ENCODE data around the gene HEPACAM. TPM values are rescaled to one million over a fixed set of nuclear protein-coding genes. Genes with fewer than 3 reads are reported as not detected.

Gene HEPACAM
- total and polyA plus RNA-seq, 3 donors from 2014 or later: 0.24 to 0.75 (median 0.25) TPM

DNA sequence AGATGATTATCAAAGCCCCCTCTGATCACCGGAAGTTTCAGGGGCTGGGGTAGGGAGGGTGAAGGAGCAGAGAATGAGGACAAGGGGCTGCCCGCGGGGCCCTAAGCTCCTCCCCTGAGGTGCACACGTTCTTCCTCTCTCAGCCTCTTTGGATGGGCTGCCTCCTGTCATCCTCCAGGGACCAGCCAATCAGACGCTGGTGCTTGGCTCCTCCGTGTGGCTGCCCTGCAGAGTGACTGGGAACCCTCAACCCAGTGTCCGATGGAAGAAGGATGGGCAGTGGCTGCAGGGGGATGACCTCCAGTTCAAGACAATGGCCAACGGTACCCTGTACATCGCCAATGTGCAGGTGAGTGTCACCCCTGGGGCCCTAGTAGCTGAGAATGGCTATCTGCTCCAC is 63.1 kb downstream of the HEPACAM start:
- Histone ChIP-seq H3K9me3 (no peaks in the 10 kb centered on the region), H3K36me3 (ENCODE audit: low read depth, missing control alignments) (no peaks in the 10 kb centered on the region), H3K4me3 (no peak overlapping the region), H3K27ac (no peak overlapping the region), H3K27me3 (no peaks in the 10 kb centered on the region), H3K4me1 (peaks cover 11% of the 10 kb centered on the region)
- TF ChIP-seq POLR2A (IDR thresholded peaks at IDR 0.05): no peak
- no peak for TF ChIP-seq CTCF (IDR thresholded peaks at IDR 0.05)
- DNase-seq: no peak
- 22 to 33% methylated on average over 7 to 9 of the region's 9 CpGs for WGBS, 2 donors
- intact Hi-C loops (cut with DNase I; ENCODE audit: low total_unique reads): no loop called here

DNA sequence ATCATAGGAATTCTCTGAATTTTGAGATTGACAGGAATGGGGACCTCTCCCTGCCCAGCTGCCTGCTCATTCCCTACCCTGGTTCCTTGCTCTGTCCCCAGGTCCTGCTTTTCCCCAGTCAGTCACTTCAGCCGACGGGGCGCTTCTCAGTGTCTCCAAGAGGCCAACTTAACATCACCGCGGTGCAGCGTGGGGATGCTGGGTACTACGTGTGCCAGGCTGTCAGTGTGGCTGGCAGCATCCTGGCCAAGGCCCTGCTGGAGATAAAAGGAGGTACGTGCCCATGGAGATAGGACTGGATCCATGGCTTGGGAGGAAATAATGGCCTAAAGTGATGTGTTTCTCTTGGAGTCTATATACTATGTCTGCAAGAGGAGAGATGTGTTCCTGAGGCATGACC is 63.6 kb downstream of the HEPACAM start:
- Histone ChIP-seq H3K4me3 (no peak overlapping the region), H3K36me3 (ENCODE audit: low read depth, missing control alignments) (no peaks in the 10 kb centered on the region), H3K27ac (no peak overlapping the region), H3K4me1 (peaks cover 10% of the 10 kb centered on the region), H3K27me3 (no peaks in the 10 kb centered on the region), H3K9me3 (no peaks in the 10 kb centered on the region)
- DNase-seq: no peak
- whole genome bisulfite sequencing, 2 donors: 49 to 61% methylated on average over 8 of the region's 8 CpGs
- TF ChIP-seq CTCF (IDR thresholded peaks at IDR 0.05) (no peak), POLR2A (IDR thresholded peaks at IDR 0.05) (no peak)
- intact Hi-C loops (cut with DNase I; ENCODE audit: low total_unique reads): no loop called here

DNA sequence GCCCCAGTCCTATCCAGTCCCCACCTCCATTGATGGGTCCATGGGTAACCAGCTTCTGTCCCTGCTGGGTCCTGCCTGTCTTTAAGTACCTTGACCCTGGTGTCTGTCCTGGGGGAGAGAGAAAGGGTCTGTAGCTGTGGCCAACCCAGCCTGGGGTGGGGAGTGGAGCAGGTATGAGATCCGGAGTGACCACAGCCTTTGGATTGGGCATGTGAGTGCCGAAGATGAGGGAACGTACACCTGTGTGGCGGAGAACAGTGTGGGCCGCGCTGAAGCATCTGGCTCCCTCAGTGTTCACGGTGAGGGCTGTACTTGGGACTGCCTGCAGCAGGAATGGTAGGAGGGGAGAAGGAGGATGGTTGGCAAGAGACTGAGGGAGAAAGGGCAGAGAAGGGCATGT is 65.4 kb downstream of the HEPACAM start:
- H3K27me3 ChIP-seq: no peaks in the 10 kb centered on the region
- 57 to 64% methylated on average over 7 of the region's 7 CpGs for WGBS, 2 donors

GRCh38 chr11:124869856-124870387 is 65.9 kb downstream of the HEPACAM start:
- Histone ChIP-seq H3K4me3 (no peak overlapping the region), H3K27me3 (no peaks in the 10 kb centered on the region), H3K27ac (no peak overlapping the region), H3K36me3 (ENCODE audit: low read depth, missing control alignments) (no peaks in the 10 kb centered on the region), H3K4me1 (peaks cover 17% of the 10 kb centered on the region), H3K9me3 (no peaks in the 10 kb centered on the region)
- intact Hi-C loops (cut with DNase I; ENCODE audit: low total_unique reads): no loop called here
- TF ChIP-seq POLR2A (IDR thresholded peaks at IDR 0.05) (no peak), CTCF (IDR thresholded peaks at IDR 0.05) (no peak)
- WGBS, 2 donors: 39 to 53% methylated on average over 9 to 14 of the region's 14 CpGs
- DNase-seq: no peak

More for the DNA sequence above, 65.4 kb downstream of the HEPACAM start:
- TF ChIP-seq POLR2A (IDR thresholded peaks at IDR 0.05) (no peak), CTCF (IDR thresholded peaks at IDR 0.05) (no peak)
- no peak overlapping the region for H3K4me3 ChIP-seq
- no peak for DNase-seq
- H3K9me3 ChIP-seq: no peaks in the 10 kb centered on the region
- H3K27ac ChIP-seq: no peak overlapping the region
- H3K36me3 ChIP-seq (ENCODE audit: low read depth, missing control alignments): no peaks in the 10 kb centered on the region
- intact Hi-C loops (cut with DNase I; ENCODE audit: low total_unique reads): no loop called here
- H3K4me1 ChIP-seq: peaks cover 12% of the 10 kb centered on the region

DNA sequence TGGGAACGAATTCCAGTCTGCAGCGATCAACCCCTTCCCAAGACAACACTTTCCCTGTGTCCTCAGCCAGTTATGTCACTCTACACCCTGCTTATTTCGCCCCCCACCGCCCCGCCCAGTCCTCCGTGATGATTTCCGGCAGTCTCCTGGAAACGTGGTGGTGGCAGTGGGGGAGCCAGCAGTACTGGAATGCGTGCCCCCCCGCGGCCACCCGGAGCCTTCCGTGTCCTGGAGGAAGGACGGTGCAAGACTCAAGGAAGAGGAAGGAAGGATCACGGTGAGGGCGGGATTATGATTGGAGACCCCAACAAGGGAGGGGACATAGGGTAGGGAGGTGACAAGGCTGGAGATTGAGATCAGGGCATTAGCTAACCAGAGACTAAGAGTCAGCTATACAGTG is 66.5 kb downstream of the HEPACAM start:
- no peak for TF ChIP-seq CTCF (IDR thresholded peaks at IDR 0.05)
- no peak for TF ChIP-seq POLR2A (IDR thresholded peaks at IDR 0.05)
- no peak overlapping the region for H3K4me3 ChIP-seq
- no peak overlapping the region for H3K27ac ChIP-seq
- WGBS, 2 donors: 4 to 7% methylated on average over 10 to 16 of the region's 16 CpGs
- H3K27me3 ChIP-seq: no peaks in the 10 kb centered on the region
- intact Hi-C loops (cut with DNase I; ENCODE audit: low total_unique reads): no loop called here
- no peaks in the 10 kb centered on the region for H3K9me3 ChIP-seq
- H3K36me3 ChIP-seq (ENCODE audit: low read depth, missing control alignments): no peaks in the 10 kb centered on the region
- DNase-seq: no peak
- H3K4me1 ChIP-seq: peaks cover 19% of the 10 kb centered on the region
